HG02870 (cell line): ENCODE data around the gene USP11.

Experiments used
- ATAC-seq: cut with Tn5 transposase; IDR thresholded peaks from one replicate; pipeline ENCODE4 v1.9.1; 2021; ENCODE audit warnings: mild to moderate bottlenecking, moderate library complexity; ENCODE audit not compliant: unreplicated experiment

The USP11 gene

GRCh38 chrX:47224266-47224895, 8.4 kb upstream of the USP11 start:
- ATAC-seq: no peak

- no peak for ATAC-seq
Measured at GRCh38 chrX:47224896-47225290, 7.9 kb upstream of the USP11 start.

- ATAC-seq: no peak
Measured at GRCh38 chrX:47226071-47226470, 6.7 kb upstream of the USP11 start.

GRCh38 chrX:47226531-47227333, 6.1 kb upstream of the USP11 start:
- no peak for ATAC-seq

- no peak for ATAC-seq
Measured at GRCh38 chrX:47227334-47227583, 5.5 kb upstream of the USP11 start.

- no peak for ATAC-seq
Measured at GRCh38 chrX:47228550-47229270, 4.1 kb upstream of the USP11 start.

GRCh38 chrX:47229427-47229826, 3.4 kb upstream of the USP11 start:
- ATAC-seq: no peak

GRCh38 chrX:47230136-47230868, 2.5 kb upstream of the USP11 start:
- no peak for ATAC-seq

GRCh38 chrX:47231167-47231566, 1.6 kb upstream of the USP11 start:
- no peak for ATAC-seq

GRCh38 chrX:47232197-47232802, 509 bp upstream of the USP11 start:
- ATAC-seq: no peak

GRCh38 chrX:47233333-47234113, 714 bp downstream of the USP11 start:
- peak; percentile 79 for ATAC-seq

- ATAC-seq: no peak
Measured at GRCh38 chrX:47234583-47234982, 1.8 kb downstream of the USP11 start.

- no peak for ATAC-seq
Measured at GRCh38 chrX:47235691-47236103, 2.9 kb downstream of the USP11 start.

- no peak for ATAC-seq
Measured at GRCh38 chrX:47239199-47239598, 6.4 kb downstream of the USP11 start.

- no peak for ATAC-seq
Measured at GRCh38 chrX:47239898-47240545, 7.2 kb downstream of the USP11 start.

GRCh38 chrX:47240619-47241018, 7.8 kb downstream of the USP11 start:
- no peak for ATAC-seq

- no peak for ATAC-seq
Measured at GRCh38 chrX:47241201-47242011, 8.6 kb downstream of the USP11 start.

- ATAC-seq: no peak
Measured at GRCh38 chrX:47242321-47242720, 9.5 kb downstream of the USP11 start.

- ATAC-seq: no peak
Measured at GRCh38 chrX:47243351-47243750, 10.5 kb downstream of the USP11 start.
